Fibroblast of the aortic adventitia (primary cell): Measurements from ENCODE around the gene NSD1. TPM values are rescaled to one million over a fixed set of nuclear protein-coding genes. Genes with fewer than 3 reads are reported as not detected.

ENCODE experiments used
- DNase-seq: peaks from one replicate; pipeline ENCODE4 v3.0.0-alpha.2; 2010; ENCODE audit warnings: low read depth
- H3K4me3 ChIP-seq: 2 replicates; pipeline ENCODE4 v1.5.1; 2011; ENCODE audit warnings: low read depth, mild to moderate bottlenecking, control low read depth, low read length, moderate library complexity
- total RNA-seq: library from RNA; depleted of rRNA; stranded (reverse); fragments of >200 nt; gene quantifications from 2 replicates; pipeline ENCODE4 v1.2.3, GENCODE V29; 2012; ENCODE audit warnings: low replicate concordance
- TF ChIP-seq, protein P1 (sequence below): IDR thresholded peaks from 2 replicates; pipeline ENCODE4 v1.5.1; 2011; ENCODE audit warnings: mild to moderate bottlenecking, low read length, control low read depth, inconsistent platforms; ENCODE audit not compliant: insufficient read depth

Gene NSD1
- total RNA-seq, 1 donor, result 50.3 TPM

DNA sequence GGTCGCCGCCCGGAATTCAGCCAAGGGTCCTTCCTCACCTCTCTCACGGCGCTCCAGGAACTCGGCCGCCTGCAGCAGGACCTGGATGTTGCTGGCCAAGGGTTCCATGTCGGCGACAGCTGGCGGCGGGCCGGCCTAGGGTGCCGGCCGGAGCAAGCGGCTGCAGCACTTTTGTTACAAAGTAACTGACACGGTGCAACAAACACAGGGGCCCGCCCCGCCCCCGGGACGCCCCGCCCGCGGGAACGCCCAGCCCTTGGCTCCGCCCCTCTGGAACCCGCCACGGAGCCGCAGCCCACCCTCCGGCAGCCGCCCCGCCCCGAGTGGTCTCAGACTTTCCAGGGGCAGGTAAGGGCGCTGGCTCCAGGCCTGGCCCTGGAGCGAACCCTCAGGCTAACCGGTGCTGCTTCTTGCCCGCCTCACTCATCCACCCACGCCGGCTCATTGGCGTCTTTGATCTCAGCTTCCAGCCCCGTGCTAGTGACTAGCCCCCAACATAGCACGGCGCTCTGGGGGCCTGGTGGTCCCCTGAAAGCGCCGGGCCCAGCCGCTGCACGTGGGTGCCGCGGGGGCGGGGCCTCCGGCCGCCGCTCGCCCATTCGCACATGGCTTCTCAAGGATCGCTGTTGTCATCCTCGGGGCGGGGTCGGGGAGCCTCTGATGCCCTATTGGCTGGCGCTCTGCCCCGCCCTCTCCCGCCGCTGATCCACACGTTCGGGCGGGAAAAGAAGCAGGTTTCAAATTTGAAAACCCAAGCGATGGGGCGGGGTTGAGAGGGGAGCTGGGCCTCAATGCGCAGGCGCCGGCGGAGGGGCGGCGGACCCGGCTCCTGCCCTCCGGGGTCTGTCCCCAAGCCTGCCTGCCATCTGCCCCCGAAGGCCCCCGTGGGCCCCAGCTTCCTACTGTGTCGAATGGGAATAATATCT, 178.4 kb downstream of the NSD1 start, which contains the start of gene MXD3:
MXD3 (minus strand) TSS at position 176 of the 926 bp plus-strand sequence; CDS start at position 108, 68 bp downstream.
- TF ChIP-seq, protein P1, sequence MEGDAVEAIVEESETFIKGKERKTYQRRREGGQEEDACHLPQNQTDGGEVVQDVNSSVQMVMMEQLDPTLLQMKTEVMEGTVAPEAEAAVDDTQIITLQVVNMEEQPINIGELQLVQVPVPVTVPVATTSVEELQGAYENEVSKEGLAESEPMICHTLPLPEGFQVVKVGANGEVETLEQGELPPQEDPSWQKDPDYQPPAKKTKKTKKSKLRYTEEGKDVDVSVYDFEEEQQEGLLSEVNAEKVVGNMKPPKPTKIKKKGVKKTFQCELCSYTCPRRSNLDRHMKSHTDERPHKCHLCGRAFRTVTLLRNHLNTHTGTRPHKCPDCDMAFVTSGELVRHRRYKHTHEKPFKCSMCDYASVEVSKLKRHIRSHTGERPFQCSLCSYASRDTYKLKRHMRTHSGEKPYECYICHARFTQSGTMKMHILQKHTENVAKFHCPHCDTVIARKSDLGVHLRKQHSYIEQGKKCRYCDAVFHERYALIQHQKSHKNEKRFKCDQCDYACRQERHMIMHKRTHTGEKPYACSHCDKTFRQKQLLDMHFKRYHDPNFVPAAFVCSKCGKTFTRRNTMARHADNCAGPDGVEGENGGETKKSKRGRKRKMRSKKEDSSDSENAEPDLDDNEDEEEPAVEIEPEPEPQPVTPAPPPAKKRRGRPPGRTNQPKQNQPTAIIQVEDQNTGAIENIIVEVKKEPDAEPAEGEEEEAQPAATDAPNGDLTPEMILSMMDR, result no peak
- peak; percentile 88 for DNase-seq
- peak within 1 kb of the TSS; percentile 77 for H3K4me3 ChIP-seq

GRCh38 chr5:177312649-177313181, 179.1 kb downstream of the NSD1 start:
- H3K4me3 ChIP-seq, result peak overlapping the region; percentile 38
- no peak for DNase-seq
- TF ChIP-seq, protein P1, result no peak

DNA sequence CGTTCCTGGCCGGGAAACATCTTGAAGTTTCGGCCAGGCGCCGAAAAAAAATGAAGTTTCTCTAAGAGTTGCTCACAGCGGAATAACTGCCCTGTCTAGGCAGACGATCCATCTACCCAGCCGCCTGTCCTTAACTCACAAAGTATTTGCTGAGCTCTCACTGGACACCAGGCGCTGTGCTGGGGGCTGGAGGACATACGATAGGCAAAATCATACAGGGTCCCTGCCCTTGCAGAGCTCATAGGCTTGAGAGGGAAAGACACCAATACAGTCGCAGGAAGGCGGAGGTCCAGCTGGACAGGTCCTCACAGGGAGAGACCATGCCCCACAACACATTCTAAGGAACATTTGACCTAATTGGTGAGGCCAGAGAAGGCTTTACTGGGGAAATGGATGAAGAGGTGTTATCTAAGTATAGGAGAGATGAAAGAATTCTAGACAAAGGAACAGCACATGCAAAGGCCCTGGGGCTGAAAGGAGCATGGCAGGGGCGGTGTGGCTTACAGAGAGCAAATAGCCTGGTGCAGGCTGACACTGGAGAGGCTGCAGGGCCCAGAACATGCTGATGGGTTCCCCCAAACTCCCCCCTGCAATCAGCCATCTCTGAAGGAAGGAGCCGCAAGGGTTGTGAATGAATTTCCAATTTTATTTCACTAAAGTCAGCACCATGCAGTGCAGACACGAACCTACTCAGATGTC, 180.1 kb downstream of the NSD1 start:
- H3K4me3 ChIP-seq, result no peak overlapping the region
- TF ChIP-seq, protein P1, result no peak
- DNase-seq, result no peak

DNA sequence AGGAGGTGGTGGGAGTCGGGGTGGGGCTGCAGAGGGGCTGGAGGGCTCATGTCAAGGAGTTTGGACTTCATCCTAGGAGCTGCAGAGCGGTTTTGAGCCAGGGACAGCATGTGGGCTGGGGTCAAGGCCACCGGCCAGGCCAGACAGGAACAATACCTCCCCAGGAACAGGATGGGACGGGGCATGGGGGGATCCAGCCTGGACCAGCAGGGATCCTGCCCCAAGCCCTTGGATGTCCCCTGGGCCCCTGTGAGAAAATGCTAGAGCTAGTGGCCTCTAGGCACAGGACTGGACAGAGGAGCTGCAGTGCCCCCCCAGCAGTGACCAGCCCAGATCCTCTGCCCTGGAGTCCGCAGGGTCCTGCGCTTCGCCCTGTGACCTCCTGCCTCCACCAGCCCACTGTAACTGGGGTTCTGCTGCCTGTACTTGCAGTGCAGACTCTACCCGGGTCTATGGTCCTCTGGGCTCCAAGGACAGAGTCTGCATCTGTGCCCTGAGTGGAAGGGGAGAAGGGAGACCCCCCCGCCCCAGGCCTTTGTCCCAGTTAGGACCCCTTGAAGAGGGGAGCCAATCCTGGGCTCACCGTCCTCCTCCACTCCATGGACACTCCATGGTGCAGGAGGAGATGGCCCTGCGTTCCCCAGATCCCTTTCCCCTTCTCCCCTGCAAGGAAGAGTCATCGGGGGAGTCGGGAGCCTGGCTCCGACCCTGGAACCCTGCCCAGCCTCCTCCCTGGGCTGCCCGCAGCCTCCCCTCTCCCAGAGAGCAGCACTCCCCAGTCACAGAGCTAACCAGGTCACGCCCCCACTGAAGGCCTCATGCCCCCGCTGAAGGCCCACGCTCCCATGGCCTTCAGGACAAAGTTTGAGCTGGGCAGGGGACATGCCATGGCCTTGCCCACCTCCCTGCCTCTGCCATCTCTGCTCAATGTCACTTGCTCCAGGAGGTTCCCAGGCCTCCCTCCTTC, 181.1 kb downstream of the NSD1 start:
- TF ChIP-seq, protein P1, result no peak
- no peak overlapping the region for H3K4me3 ChIP-seq
- DNase-seq, result no peak

DNA sequence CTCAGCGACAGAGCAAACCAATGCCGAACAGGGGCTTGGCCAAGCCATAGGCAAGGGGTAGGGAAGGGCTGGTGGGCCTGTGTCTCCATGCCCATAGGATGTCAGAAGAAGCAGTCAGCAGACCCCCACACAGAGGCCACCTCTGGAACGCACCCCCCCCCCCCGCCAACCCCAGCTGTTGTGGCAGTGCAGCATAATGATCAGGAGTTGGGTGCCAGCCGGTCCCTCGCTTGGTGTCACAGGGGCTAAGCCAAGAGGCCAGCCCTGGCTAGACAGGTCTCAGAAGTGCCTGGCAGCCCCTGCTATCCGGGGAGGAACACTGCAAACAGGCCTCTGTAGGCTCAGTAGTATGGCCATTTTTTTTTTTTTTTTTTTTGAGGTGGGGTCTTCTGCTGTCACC, 181.8 kb downstream of the NSD1 start:
- H3K4me3 ChIP-seq, result no peak overlapping the region
- DNase-seq, result no peak
- TF ChIP-seq, protein P1, result no peak

DNA sequence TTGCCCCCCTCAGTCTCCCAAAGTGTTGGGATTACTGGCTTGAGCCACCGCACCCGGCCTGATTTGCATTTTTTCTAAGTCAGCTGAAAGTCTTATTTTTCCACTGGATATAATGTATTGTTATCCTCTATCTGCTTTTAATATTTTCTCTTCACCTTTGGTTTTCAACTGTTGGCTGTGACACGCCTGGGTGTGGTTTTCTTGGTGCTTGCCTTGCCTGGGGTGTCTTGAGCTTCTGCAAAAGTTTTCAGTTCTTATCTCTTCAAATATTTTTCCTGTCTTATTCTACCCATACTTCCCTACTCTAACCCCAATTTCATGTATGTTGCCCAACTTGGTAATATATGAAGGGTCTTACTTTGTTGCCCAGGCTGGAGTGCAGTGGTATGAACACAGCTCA, 182.4 kb downstream of the NSD1 start:
- TF ChIP-seq, protein P1, result no peak
- H3K4me3 ChIP-seq, result no peak overlapping the region
- no peak for DNase-seq
